ENCODE measurements around the gene BMI1.

GRCh38 chr10:22368402-22368801 is 47.5 kb downstream of the BMI1 start:
- TF ChIP-seq RARB (CRISPR knock-in tag; IDR thresholded peaks at IDR 0.05), result no peak
- TF ChIP-seq CSDC2 (CRISPR knock-in tag; IDR thresholded peaks at IDR 0.05), result no peak
- TF ChIP-seq PATZ1 (CRISPR knock-in tag; IDR thresholded peaks at IDR 0.05; ENCODE audit: borderline replicate concordance), result no peak
- no peak for TF ChIP-seq ESRRG (CRISPR knock-in tag; IDR thresholded peaks at IDR 0.05)
- no peak for TF ChIP-seq CREB5 (CRISPR knock-in tag; IDR thresholded peaks at IDR 0.05; ENCODE audit: low read depth)
- no peak for TF ChIP-seq ZFP3 (CRISPR knock-in tag; IDR thresholded peaks at IDR 0.05)
- TF ChIP-seq ZNF70 (CRISPR knock-in tag; IDR thresholded peaks at IDR 0.05), result no peak
- TF ChIP-seq TCF4 (CRISPR knock-in tag; IDR thresholded peaks at IDR 0.05; ENCODE audit: borderline replicate concordance), result no peak
- no peak for TF ChIP-seq ZC3H10 (CRISPR knock-in tag; IDR thresholded peaks at IDR 0.05)
- no peak for TF ChIP-seq TOX (CRISPR knock-in tag; IDR thresholded peaks at IDR 0.05; ENCODE audit: borderline replicate concordance)
- TF ChIP-seq SNAI2 (CRISPR knock-in tag; IDR thresholded peaks at IDR 0.05), result no peak
- no peak for TF ChIP-seq ARNTL (CRISPR knock-in tag; IDR thresholded peaks at IDR 0.05; ENCODE audit: borderline replicate concordance, low read depth)
